Measurements from ENCODE around the gene IL32. TPM values are rescaled to one million over a fixed set of nuclear protein-coding genes. Genes with fewer than 3 reads are reported as not detected.

IL32 gene
- polyA plus RNA-seq, 1 donor: 174 TPM

- Histone ChIP-seq H3K9me3 (ENCODE audit: control insufficient read depth, low read depth, low read length) (peaks cover 6% of the 10 kb centered on the region), H3K36me3 (ENCODE audit: control insufficient read depth, insufficient read depth, low read length) (peaks cover 24% of the 10 kb centered on the region), H3K27me3 (ENCODE audit: control insufficient read depth, insufficient read depth, low read length) (peaks cover 32% of the 10 kb centered on the region), H3K27ac (ENCODE audit: low read length) (peak overlapping the region; percentile 35), H3K4me3 (ENCODE audit: low read length) (no peak overlapping the region), H3K4me1 (ENCODE audit: control insufficient read depth, insufficient read depth, low read length) (peaks cover 18% of the 10 kb centered on the region)
- peak; percentile 86 to 88 for DNase-seq
- no CpG with 5 or more reads among the region's 58 CpGs for WGBS (ENCODE audit: insufficient coverage, low lambda C conversion rate)
Measured at GRCh38 chr16:3027983-3028715, 37.3 kb upstream of the IL32 start.

- peaks cover 15% of the 10 kb centered on the region for H3K4me1 ChIP-seq (ENCODE audit: control insufficient read depth, insufficient read depth, low read length)
- H3K36me3 ChIP-seq (ENCODE audit: control insufficient read depth, insufficient read depth, low read length): peaks cover 24% of the 10 kb centered on the region
- H3K9me3 ChIP-seq (ENCODE audit: control insufficient read depth, low read depth, low read length): peaks cover 6% of the 10 kb centered on the region
- peaks cover 32% of the 10 kb centered on the region for H3K27me3 ChIP-seq (ENCODE audit: control insufficient read depth, insufficient read depth, low read length)
- no peak overlapping the region for H3K27ac ChIP-seq (ENCODE audit: low read length)
- no CpG with 5 or more reads among the region's 15 CpGs for WGBS (ENCODE audit: insufficient coverage, low lambda C conversion rate)
- no peak overlapping the region for H3K4me3 ChIP-seq (ENCODE audit: low read length)
- no peak for DNase-seq
Measured at GRCh38 chr16:3028716-3029319, 36.6 kb upstream of the IL32 start.

- no peak overlapping the region for H3K27ac ChIP-seq (ENCODE audit: low read length)
- H3K4me3 ChIP-seq (ENCODE audit: low read length): no peak overlapping the region
- WGBS (ENCODE audit: insufficient coverage, low lambda C conversion rate): no CpG with 5 or more reads among the region's 59 CpGs
- peaks cover 24% of the 10 kb centered on the region for H3K36me3 ChIP-seq (ENCODE audit: control insufficient read depth, insufficient read depth, low read length)
- H3K9me3 ChIP-seq (ENCODE audit: control insufficient read depth, low read depth, low read length): peaks cover 6% of the 10 kb centered on the region
- peaks cover 15% of the 10 kb centered on the region for H3K4me1 ChIP-seq (ENCODE audit: control insufficient read depth, insufficient read depth, low read length)
- peaks cover 34% of the 10 kb centered on the region for H3K27me3 ChIP-seq (ENCODE audit: control insufficient read depth, insufficient read depth, low read length)
- DNase-seq: peak in 1 of 2 donors; percentile 45
Measured at GRCh38 chr16:3029491-3030221, 35.8 kb upstream of the IL32 start.

- H3K27me3 ChIP-seq (ENCODE audit: control insufficient read depth, insufficient read depth, low read length): peaks cover 40% of the 10 kb centered on the region
Measured at GRCh38 chr16:3030222-3031212, 34.9 kb upstream of the IL32 start.

GRCh38 chr16:3032624-3033023 is 32.8 kb upstream of the IL32 start:
- H3K36me3 ChIP-seq (ENCODE audit: control insufficient read depth, insufficient read depth, low read length): peaks cover 2% of the 10 kb centered on the region
- H3K9me3 ChIP-seq (ENCODE audit: control insufficient read depth, low read depth, low read length): peaks cover 3% of the 10 kb centered on the region
- H3K27me3 ChIP-seq (ENCODE audit: control insufficient read depth, insufficient read depth, low read length): peaks cover 60% of the 10 kb centered on the region
- WGBS (ENCODE audit: insufficient coverage, low lambda C conversion rate): 20% methylated on average over 1 of the region's 7 CpGs
- peak in 1 of 2 donors; percentile 34 for DNase-seq
- no peak overlapping the region for H3K4me3 ChIP-seq (ENCODE audit: low read length)
- H3K4me1 ChIP-seq (ENCODE audit: control insufficient read depth, insufficient read depth, low read length): peaks cover 15% of the 10 kb centered on the region
- no peak overlapping the region for H3K27ac ChIP-seq (ENCODE audit: low read length)

More at GRCh38 chr16:3030222-3031212, 34.9 kb upstream of the IL32 start:
- peaks cover 6% of the 10 kb centered on the region for H3K9me3 ChIP-seq (ENCODE audit: control insufficient read depth, low read depth, low read length)
- DNase-seq: no peak
- H3K36me3 ChIP-seq (ENCODE audit: control insufficient read depth, insufficient read depth, low read length): peaks cover 23% of the 10 kb centered on the region
- no CpG with 5 or more reads among the region's 33 CpGs for WGBS (ENCODE audit: insufficient coverage, low lambda C conversion rate)
- H3K4me3 ChIP-seq (ENCODE audit: low read length): no peak overlapping the region
- H3K4me1 ChIP-seq (ENCODE audit: control insufficient read depth, insufficient read depth, low read length): peaks cover 12% of the 10 kb centered on the region
- H3K27ac ChIP-seq (ENCODE audit: low read length): no peak overlapping the region

- no peaks in the 10 kb centered on the region for H3K36me3 ChIP-seq (ENCODE audit: control insufficient read depth, insufficient read depth, low read length)
- DNase-seq: no peak
- peak overlapping the region; percentile 59 for H3K4me3 ChIP-seq (ENCODE audit: low read length)
- peaks cover 3% of the 10 kb centered on the region for H3K9me3 ChIP-seq (ENCODE audit: control insufficient read depth, low read depth, low read length)
- peaks cover 47% of the 10 kb centered on the region for H3K27me3 ChIP-seq (ENCODE audit: control insufficient read depth, insufficient read depth, low read length)
- H3K27ac ChIP-seq (ENCODE audit: low read length): no peak overlapping the region
- peaks cover 20% of the 10 kb centered on the region for H3K4me1 ChIP-seq (ENCODE audit: control insufficient read depth, insufficient read depth, low read length)
- WGBS (ENCODE audit: insufficient coverage, low lambda C conversion rate): no CpG with 5 or more reads among the region's 19 CpGs
Measured at GRCh38 chr16:3035289-3035971, 30.0 kb upstream of the IL32 start.

- H3K27ac ChIP-seq (ENCODE audit: low read length): no peak overlapping the region
- peaks cover 43% of the 10 kb centered on the region for H3K27me3 ChIP-seq (ENCODE audit: control insufficient read depth, insufficient read depth, low read length)
- H3K36me3 ChIP-seq (ENCODE audit: control insufficient read depth, insufficient read depth, low read length): no peaks in the 10 kb centered on the region
- H3K9me3 ChIP-seq (ENCODE audit: control insufficient read depth, low read depth, low read length): no peaks in the 10 kb centered on the region
- peak overlapping the region; percentile 59 for H3K4me3 ChIP-seq (ENCODE audit: low read length)
- H3K4me1 ChIP-seq (ENCODE audit: control insufficient read depth, insufficient read depth, low read length): peaks cover 20% of the 10 kb centered on the region
- peak in 1 of 2 donors; percentile 59 for DNase-seq
- no CpG with 5 or more reads among the region's 40 CpGs for WGBS (ENCODE audit: insufficient coverage, low lambda C conversion rate)
Measured at GRCh38 chr16:3035972-3036725, 29.3 kb upstream of the IL32 start.

GRCh38 chr16:3036726-3037315 is 28.6 kb upstream of the IL32 start, which contains the start of gene BICDL2:
TSS of gene BICDL2 (minus strand) at chr16:3036944. CDS start at chr16:3035496, 1,448 bp downstream.
- Histone ChIP-seq H3K36me3 (ENCODE audit: control insufficient read depth, insufficient read depth, low read length) (no peaks in the 10 kb centered on the region), H3K4me1 (ENCODE audit: control insufficient read depth, insufficient read depth, low read length) (peaks cover 20% of the 10 kb centered on the region), H3K27me3 (ENCODE audit: control insufficient read depth, insufficient read depth, low read length) (peaks cover 47% of the 10 kb centered on the region), H3K9me3 (ENCODE audit: control insufficient read depth, low read depth, low read length) (no peaks in the 10 kb centered on the region), H3K27ac (ENCODE audit: low read length) (no peak within 1 kb of the TSS), H3K4me3 (ENCODE audit: low read length) (peak within 1 kb of the TSS; percentile 59)
- WGBS (ENCODE audit: insufficient coverage, low lambda C conversion rate): no CpG with 5 or more reads among the region's 44 CpGs
- peak in 1 of 2 donors; percentile 73 for DNase-seq
